Lung (tissue), 12 donors: ENCODE results near the gene MARCHF5. TPM values are rescaled to one million over a fixed set of nuclear protein-coding genes. Genes with fewer than 3 reads are reported as not detected.

ENCODE experiments used
- ATAC-seq: fragments of 200-7000 bp; cut with Tn5 transposase; one replicate; pipeline ENCODE4 v1.9.1; 2020; ENCODE audit warnings: moderate number of reproducible peaks; ENCODE audit not compliant: insufficient read depth, low FRiP score
- DNase-seq, 3 donors: peaks; one replicate each; pipeline ENCODE4 v3.0.0-alpha.2; 2013 to 2017
- H3K27ac ChIP-seq, 2 donors: one replicate each; pipeline ENCODE4 v1.5.1; 2013; ENCODE audit warnings: mild to moderate bottlenecking in 2 of 2, moderate library complexity in 2 of 2, control low read depth in 1 of 2, inconsistent platforms in 1 of 2, low read depth in 1 of 2, low read length in 1 of 2
- H3K27me3 ChIP-seq, 3 donors: one replicate each; pipeline ENCODE4 v1.5.1; 2013; ENCODE audit warnings: low read length in 2 of 3; ENCODE audit not compliant: control insufficient read depth in 3 of 3, insufficient read depth in 3 of 3
- H3K36me3 ChIP-seq, 4 donors: one replicate each; pipeline ENCODE4 v1.5.1; 2013; ENCODE audit warnings: low read length in 4 of 4, mild to moderate bottlenecking in 1 of 4, moderate library complexity in 1 of 4; ENCODE audit not compliant: control insufficient read depth in 4 of 4, insufficient read depth in 4 of 4
- H3K4me1 ChIP-seq, 5 donors: one replicate each; pipeline ENCODE4 v1.5.1; 2013; ENCODE audit warnings: low read length in 5 of 5, mild to moderate bottlenecking in 2 of 5, moderate library complexity in 1 of 5; ENCODE audit not compliant: control insufficient read depth in 5 of 5, insufficient read depth in 5 of 5
- H3K4me3 ChIP-seq: one replicate; pipeline ENCODE4 v1.5.1; 2013; ENCODE audit warnings: mild to moderate bottlenecking, control low read depth, moderate library complexity
- H3K9ac ChIP-seq, 2 donors: one replicate each; pipeline ENCODE4 v1.5.1; 2013; ENCODE audit warnings: low read length in 2 of 2, control low read depth in 1 of 2; ENCODE audit not compliant: insufficient read depth in 1 of 2
- H3K9me3 ChIP-seq, 4 donors: one replicate each; pipeline ENCODE4 v1.5.1; 2013; ENCODE audit warnings: low read length in 3 of 4, mild to moderate bottlenecking in 1 of 4, moderate library complexity in 1 of 4; ENCODE audit not compliant: control insufficient read depth in 4 of 4, insufficient read depth in 3 of 4
- CTCF ChIP-seq: IDR thresholded peaks from 2 replicates; pipeline ENCODE4 v1.5.1; 2012; ENCODE audit warnings: mild to moderate bottlenecking; ENCODE audit errors: control extremely low read depth, extremely low read depth
- WGBS, 2 donors: extraction: QIAGEN DNeasy Blood & Tissue Kit; methylation state at CpG; one replicate each; pipeline ENCODE4 v1.1.7; 2013; 5-methylcytosine and 5-hydroxymethylcytosine counted together
- polyA plus RNA-seq, 2 donors: library from polyadenylated mRNA; stranded (reverse); fragments of 200-250 nt; gene quantifications; one replicate each; pipeline ENCODE4 v1.2.1, GENCODE V29; 2013
- total RNA-seq, 2 donors: library from RNA; depleted of rRNA in 1 of 2; stranded (reverse); fragments of >200 nt in 1 of 2; gene quantifications; one replicate each; pipeline ENCODE4 v1.2.1, GENCODE V29; 2014 to 2021
- donor health status: control.
- donor health status: control.
- donor health status: Bipolar disorder and iron deficiency.
- donor health status: healthy.
- donor health status: DM: yes; HTN: yes; CAD: no.

The MARCHF5 gene
- total and polyA plus RNA-seq, 4 donors: 10.0 to 38.1 (median 22.9) TPM

- no peak for TF ChIP-seq CTCF
- Histone ChIP-seq H3K36me3 (no peaks in the 10 kb centered on the region), H3K4me1 (peaks cover 0 to 3% (median 0%) of the 10 kb centered on the region in 5 donors), H3K27me3 (no peaks in the 10 kb centered on the region), H3K27ac (no peak overlapping the region), H3K9me3 (no peaks in the 10 kb centered on the region), H3K9ac (no peak overlapping the region), H3K4me3 (no peak overlapping the region)
- no peak for ATAC-seq
- DNase-seq: no peak
- 60 to 75% methylated on average over 2 of the region's 2 CpGs for WGBS, 2 donors
Observed at GRCh38 chr10:92268748-92269147, 22.2 kb upstream of the MARCHF5 start.

GRCh38 chr10:92274071-92274470 lies 16.9 kb upstream of the MARCHF5 start:
- H3K4me1 ChIP-seq: peaks cover 0 to 2% (median 0%) of the 10 kb centered on the region in 5 donors
- H3K4me3 ChIP-seq: no peak overlapping the region
- no peaks in the 10 kb centered on the region for H3K36me3 ChIP-seq
- no peak overlapping the region for H3K9ac ChIP-seq
- ATAC-seq (no peak), DNase-seq (no peak)
- WGBS, 2 donors: 95 to 98% methylated on average over 3 of the region's 3 CpGs
- TF ChIP-seq CTCF: no peak
- H3K9me3 ChIP-seq: no peaks in the 10 kb centered on the region
- no peak overlapping the region for H3K27ac ChIP-seq
- H3K27me3 ChIP-seq: no peaks in the 10 kb centered on the region

GRCh38 chr10:92278996-92279696 lies 11.8 kb upstream of the MARCHF5 start:
- H3K9ac ChIP-seq: peak overlapping the region in 1 of 2 donors; percentile 28
- H3K36me3 ChIP-seq: peaks cover 0 to 1% (median 0%) of the 10 kb centered on the region in 4 donors
- WGBS, 2 donors: 23 to 30% methylated on average over 4 of the region's 4 CpGs
- DNase-seq (peak in 1 of 3 donors; percentile 56), ATAC-seq (no peak)
- TF ChIP-seq CTCF: no peak
- H3K4me3 ChIP-seq: no peak overlapping the region
- H3K27ac ChIP-seq: peak overlapping the region in 1 of 2 donors; percentile 56
- H3K9me3 ChIP-seq: no peaks in the 10 kb centered on the region
- H3K4me1 ChIP-seq: peaks cover 0 to 6% (median 0%) of the 10 kb centered on the region in 5 donors
- no peaks in the 10 kb centered on the region for H3K27me3 ChIP-seq
